ENCODE measurements around the gene RPS21.

GRCh38 chr20:62358171-62359042, 28.5 kb upstream of the RPS21 start:
- TF ChIP-seq CTCF (IDR thresholded peaks at IDR 0.05), result no peak
- no peak for TF ChIP-seq ZFX (IDR thresholded peaks at IDR 0.05; ENCODE audit: borderline replicate concordance)
